DOHH2 (cell line): ENCODE results near the gene MESD.

Experiments used
- H3F3A ChIP-seq: fragments of 200-600 bp; sonication (generic), shearing (Covaris generic); 2 replicates; pipeline ENCODE4 v1.6.0; 2016; ENCODE audit warnings: antibody characterized with exemption, mild to moderate bottlenecking; ENCODE audit not compliant: control insufficient read depth, insufficient read depth
- H3K27ac ChIP-seq: fragments of 200-600 bp; sonication (generic); 2 replicates; pipeline ENCODE4 v1.5.1; 2014; ENCODE audit warnings: low read depth, mild to moderate bottlenecking, low read length, moderate library complexity
- H3K27me3 ChIP-seq: fragments of 200-600 bp; sonication (generic); 2 replicates; pipeline ENCODE4 v1.6.1; 2014; ENCODE audit warnings: mild to moderate bottlenecking, low read length, mixed read lengths; ENCODE audit not compliant: control insufficient read depth
- H3K36me3 ChIP-seq: fragments of 200-600 bp; sonication (generic); 2 replicates; pipeline ENCODE4 v1.6.1; 2014; ENCODE audit warnings: mild to moderate bottlenecking, low read length, moderate library complexity, mixed read lengths; ENCODE audit not compliant: control insufficient read depth
- H3K4me1 ChIP-seq: fragments of 200-600 bp; sonication (generic); 2 replicates; pipeline ENCODE4 v1.6.1; 2014; ENCODE audit warnings: mild to moderate bottlenecking, low read length, mixed read lengths; ENCODE audit not compliant: control insufficient read depth
- H3K4me2 ChIP-seq: fragments of 200-600 bp; sonication (generic); 2 replicates; pipeline ENCODE4 v1.6.0; 2014; ENCODE audit warnings: mild to moderate bottlenecking, low read length, moderate library complexity
- H3K4me3 ChIP-seq: fragments of 200-600 bp; sonication (generic); 2 replicates; pipeline ENCODE4 v1.5.1; 2014; ENCODE audit warnings: mild to moderate bottlenecking, low read length, mixed read lengths
- H3K79me2 ChIP-seq: fragments of 200-600 bp; sonication (generic); 2 replicates; pipeline ENCODE4 v1.6.1; 2014; ENCODE audit warnings: mild to moderate bottlenecking, low read length, mixed read lengths; ENCODE audit not compliant: control insufficient read depth
- H3K9me2 ChIP-seq: fragments of 200-600 bp; sonication (generic); replicated peaks from 2 replicates; pipeline ENCODE4 v1.6.1; 2014; ENCODE audit warnings: mild to moderate bottlenecking, low read length, mixed read lengths; ENCODE audit not compliant: control insufficient read depth
- H3K9me3 ChIP-seq: fragments of 200-600 bp; sonication (generic); 2 replicates; pipeline ENCODE4 v1.6.1; 2014; ENCODE audit warnings: antibody characterized with exemption, low read length, mixed read lengths; ENCODE audit not compliant: control insufficient read depth, insufficient read depth
- H4K20me1 ChIP-seq: fragments of 200-600 bp; sonication (generic); 2 replicates; pipeline ENCODE4 v1.6.0; 2014; ENCODE audit warnings: low read depth, mild to moderate bottlenecking, antibody characterized with exemption, low read length, moderate library complexity; ENCODE audit not compliant: control insufficient read depth, insufficient read depth
- EZH2phosphoT487 ChIP-seq: fragments of 200-600 bp; sonication (generic); IDR thresholded peaks from 2 replicates; pipeline ENCODE4 v1.6.1; 2017; ENCODE audit warnings: borderline replicate concordance, mild to moderate bottlenecking, antibody characterized with exemption, low read length, moderate library complexity, mixed read lengths
- TF ChIP-seq, protein P1 (sequence below): fragments of 200-600 bp; sonication (generic); IDR thresholded peaks from one replicate; pipeline ENCODE4 v1.5.1; 2014; ENCODE audit warnings: antibody characterized with exemption, mild to moderate bottlenecking, low read depth, low read length; ENCODE audit not compliant: poor library complexity, severe bottlenecking

Gene MESD

DNA sequence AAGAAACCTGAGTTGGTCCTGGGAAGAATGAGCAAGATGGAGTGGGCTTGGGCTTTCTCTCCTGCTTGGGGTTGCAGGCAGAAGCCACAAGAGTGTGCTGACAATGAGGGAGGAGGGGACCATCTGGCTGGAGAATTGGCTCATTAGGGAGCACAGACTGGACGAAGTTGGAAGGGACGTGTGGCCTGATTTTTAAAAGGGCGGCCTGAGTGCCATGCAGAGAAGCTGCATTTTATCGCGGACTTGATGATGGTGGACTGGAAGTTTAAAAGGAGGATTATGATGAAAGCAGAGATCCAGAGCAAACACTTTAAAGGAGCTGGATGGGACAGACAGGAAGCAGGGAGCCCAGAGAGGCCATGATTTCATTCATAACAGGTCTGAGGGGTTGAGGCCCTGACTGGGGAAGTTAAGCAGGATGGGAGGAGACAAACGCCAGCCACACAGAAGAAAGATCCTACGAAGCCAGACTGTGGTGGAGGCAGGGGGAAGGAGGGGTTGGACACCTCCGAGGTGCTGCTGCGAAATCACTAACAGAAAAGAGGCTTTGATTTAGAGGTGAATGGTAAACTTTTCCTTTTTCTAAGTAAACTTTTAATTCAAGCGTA lies 34.8 kb upstream of the MESD start:
- H3K79me2 ChIP-seq = no peaks in the 10 kb centered on the region
- no peak overlapping the region for H3K4me2 ChIP-seq
- no peaks in the 10 kb centered on the region for H3K27me3 ChIP-seq
- TF ChIP-seq, protein P1, sequence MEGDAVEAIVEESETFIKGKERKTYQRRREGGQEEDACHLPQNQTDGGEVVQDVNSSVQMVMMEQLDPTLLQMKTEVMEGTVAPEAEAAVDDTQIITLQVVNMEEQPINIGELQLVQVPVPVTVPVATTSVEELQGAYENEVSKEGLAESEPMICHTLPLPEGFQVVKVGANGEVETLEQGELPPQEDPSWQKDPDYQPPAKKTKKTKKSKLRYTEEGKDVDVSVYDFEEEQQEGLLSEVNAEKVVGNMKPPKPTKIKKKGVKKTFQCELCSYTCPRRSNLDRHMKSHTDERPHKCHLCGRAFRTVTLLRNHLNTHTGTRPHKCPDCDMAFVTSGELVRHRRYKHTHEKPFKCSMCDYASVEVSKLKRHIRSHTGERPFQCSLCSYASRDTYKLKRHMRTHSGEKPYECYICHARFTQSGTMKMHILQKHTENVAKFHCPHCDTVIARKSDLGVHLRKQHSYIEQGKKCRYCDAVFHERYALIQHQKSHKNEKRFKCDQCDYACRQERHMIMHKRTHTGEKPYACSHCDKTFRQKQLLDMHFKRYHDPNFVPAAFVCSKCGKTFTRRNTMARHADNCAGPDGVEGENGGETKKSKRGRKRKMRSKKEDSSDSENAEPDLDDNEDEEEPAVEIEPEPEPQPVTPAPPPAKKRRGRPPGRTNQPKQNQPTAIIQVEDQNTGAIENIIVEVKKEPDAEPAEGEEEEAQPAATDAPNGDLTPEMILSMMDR = no peak
- TF ChIP-seq EZH2phosphoT487 = no peak
- H3K27ac ChIP-seq = no peak overlapping the region
- H3K9me3 ChIP-seq = no peaks in the 10 kb centered on the region
- peaks cover 13% of the 10 kb centered on the region for H3K4me1 ChIP-seq
- no peak overlapping the region for H3K4me3 ChIP-seq
- no peaks in the 10 kb centered on the region for H3K36me3 ChIP-seq
- H3K9me2 ChIP-seq = no peaks in the 10 kb centered on the region
- no peaks in the 10 kb centered on the region for H3F3A ChIP-seq
- H4K20me1 ChIP-seq = no peaks in the 10 kb centered on the region

DNA sequence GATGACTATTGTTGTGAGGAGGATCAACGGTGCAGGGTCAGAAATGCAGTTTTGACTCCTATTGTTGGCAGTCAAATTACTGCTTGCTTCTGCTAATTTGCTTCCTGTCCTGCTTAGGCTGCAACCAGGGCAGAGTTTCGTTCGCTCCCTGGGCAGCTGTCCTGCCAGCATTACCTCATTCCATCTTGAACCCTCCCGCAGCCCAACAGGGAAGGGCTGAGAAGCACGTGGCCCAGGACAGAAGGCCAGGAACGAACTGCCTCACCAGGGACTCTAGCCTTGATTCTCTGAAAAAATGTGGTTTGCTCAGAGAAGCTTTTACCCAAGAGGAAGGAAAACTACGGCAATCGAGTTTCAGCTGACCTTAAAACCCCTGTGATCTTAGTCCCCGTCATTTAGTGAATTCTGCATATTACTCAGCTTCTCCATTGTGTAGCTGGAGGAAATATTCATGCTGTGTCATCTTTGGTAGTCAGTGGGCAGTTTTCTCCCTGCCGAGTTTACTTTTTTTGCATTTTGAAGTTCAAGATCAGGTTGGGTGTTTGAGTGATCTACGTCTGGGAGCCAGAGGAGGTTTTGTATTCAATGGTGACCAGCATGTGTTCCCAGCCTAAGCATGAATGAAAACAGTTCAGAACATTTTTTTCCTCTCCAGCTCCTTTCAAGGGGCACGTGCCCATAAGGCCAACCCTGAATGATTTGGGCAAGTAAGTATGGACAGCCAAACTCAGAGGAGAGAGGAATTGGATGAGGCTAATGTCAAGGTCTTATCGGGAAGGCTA lies 34.1 kb upstream of the MESD start:
- H3K79me2 ChIP-seq = no peaks in the 10 kb centered on the region
- peaks cover 13% of the 10 kb centered on the region for H3K4me1 ChIP-seq
- H3K36me3 ChIP-seq = no peaks in the 10 kb centered on the region
- no peaks in the 10 kb centered on the region for H3K9me2 ChIP-seq
- no peaks in the 10 kb centered on the region for H3F3A ChIP-seq
- peak overlapping the region; percentile 39 for H3K4me2 ChIP-seq
- H3K27me3 ChIP-seq = no peaks in the 10 kb centered on the region
- H3K9me3 ChIP-seq = no peaks in the 10 kb centered on the region
- no peaks in the 10 kb centered on the region for H4K20me1 ChIP-seq
- H3K27ac ChIP-seq = no peak overlapping the region
- H3K4me3 ChIP-seq = peak overlapping the region; percentile 4; the same call in 1 of the 2 replicates
- TF ChIP-seq EZH2phosphoT487 = no peak
- TF ChIP-seq, protein P1 = no peak

DNA sequence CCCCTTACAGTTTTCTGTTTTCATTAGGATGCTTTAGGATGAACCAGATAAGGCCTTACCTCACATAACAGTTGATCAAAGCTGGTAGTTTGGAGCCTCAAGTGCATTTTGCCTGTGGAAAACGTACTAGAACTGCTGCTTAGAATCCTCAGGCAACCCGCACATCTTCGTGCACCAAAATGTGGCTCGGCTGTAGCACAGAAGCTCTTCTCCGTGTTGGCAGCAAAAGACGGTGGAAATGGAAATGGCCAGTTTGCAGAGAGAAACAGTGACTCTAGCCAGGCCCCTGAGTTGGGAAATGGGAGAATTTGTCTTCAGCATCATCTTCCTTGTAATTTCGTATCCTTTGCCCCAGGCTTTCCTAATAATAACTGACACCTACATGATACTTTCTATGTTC lies 31.7 kb upstream of the MESD start:
- Histone ChIP-seq H3K79me2 (no peaks in the 10 kb centered on the region), H3K4me3 (no peak overlapping the region), H3F3A (no peaks in the 10 kb centered on the region), H3K9me2 (no peaks in the 10 kb centered on the region), H3K36me3 (no peaks in the 10 kb centered on the region), H3K27ac (no peak overlapping the region), H3K4me1 (peaks cover 13% of the 10 kb centered on the region), H3K9me3 (no peaks in the 10 kb centered on the region), H3K27me3 (no peaks in the 10 kb centered on the region), H4K20me1 (no peaks in the 10 kb centered on the region), H3K4me2 (no peak overlapping the region)
- no peak for TF ChIP-seq EZH2phosphoT487
- TF ChIP-seq, protein P1 = no peak
